ENCODE results near the gene AHNAK2. TPM values are rescaled to one million over a fixed set of nuclear protein-coding genes. Genes with fewer than 3 reads are reported as not detected.

Gene AHNAK2
- total RNA-seq, 1 experiment from 2014 or later: 30.8 TPM

DNA sequence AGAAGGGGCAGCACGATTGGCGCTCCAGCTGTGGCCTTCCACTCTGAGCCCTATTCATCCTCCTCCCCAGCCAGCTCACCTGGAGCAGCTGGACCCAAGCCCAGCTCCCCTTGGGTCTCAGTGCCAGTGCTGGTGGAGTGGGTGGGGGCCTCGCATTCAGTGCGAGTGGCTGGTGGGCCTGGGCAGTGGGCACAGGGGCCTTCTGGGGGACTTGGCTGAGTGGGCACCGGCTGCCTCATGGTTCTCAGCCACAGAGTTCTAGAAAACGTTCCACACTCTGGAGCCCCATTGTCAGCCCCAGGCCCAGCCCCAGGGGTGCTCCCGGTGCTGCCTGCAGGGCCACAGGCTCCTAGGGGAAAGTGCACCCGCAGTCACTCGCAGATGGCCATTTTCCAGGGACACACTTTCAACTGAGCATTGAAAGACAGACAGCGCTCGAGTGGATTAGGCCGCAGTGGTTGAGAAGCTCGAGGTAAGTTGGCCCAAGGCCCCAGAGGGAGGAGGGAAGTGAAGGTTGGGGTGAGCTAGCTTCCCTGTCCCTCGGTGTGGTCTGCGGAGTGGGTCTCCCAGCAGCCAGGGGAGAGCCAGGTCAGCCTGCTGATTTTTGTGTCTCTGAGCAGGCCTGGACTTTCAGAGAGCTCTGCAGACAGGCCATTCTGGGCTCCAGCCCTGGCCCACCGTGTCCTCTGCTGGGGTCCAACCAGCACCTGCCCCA is 11.2 kb upstream of the AHNAK2 start:
- intact Hi-C loops (cut with micrococcal nuclease; ENCODE audit: unreplicated experiment): no loop called here
- POLR2A ChIA-PET (ENCODE audit: unreplicated experiment): no interaction called here
- no peak overlapping the region for H3K4me2 ChIP-seq

DNA sequence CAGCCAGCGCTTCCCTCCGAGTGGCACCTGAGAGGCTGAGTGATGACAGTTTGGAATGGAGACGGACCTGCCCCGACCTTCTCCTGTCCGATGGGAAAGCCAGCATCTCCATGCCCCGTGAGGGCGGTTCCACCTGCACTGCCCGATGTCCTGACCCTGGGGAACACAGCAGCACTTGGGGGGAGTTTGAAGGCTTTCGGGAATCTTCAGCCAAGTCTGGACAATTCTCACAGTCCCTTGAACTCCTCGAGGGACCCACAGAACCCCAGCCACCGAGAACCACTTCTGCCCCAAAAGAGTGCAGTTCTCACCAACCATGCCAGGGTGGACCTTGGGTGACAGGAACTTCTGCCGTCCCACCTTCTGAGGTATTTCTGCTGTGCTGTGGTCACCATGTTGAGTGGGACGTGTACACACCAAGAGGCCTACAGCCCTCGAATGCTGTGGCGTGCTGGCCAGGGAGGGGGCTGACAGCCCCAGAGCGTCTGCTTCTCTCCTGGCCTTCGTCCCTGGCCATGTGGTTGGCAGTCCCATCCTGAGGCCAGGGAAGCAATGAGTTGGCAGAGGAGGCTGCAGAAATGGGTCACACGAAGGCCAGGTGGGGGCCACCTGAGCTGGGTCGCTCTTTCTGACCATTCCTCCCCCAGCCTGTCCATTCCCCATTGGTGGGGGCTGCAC is 8.5 kb upstream of the AHNAK2 start:
- Histone ChIP-seq H3K4me2 (peak overlapping the region; percentile 87), H3K27ac (no peak overlapping the region), H3F3A (ENCODE audit: insufficient read depth, low read depth) (peaks cover 6% of the 10 kb centered on the region; the same call in 1 of the 2 replicates), H3K36me3 (ENCODE audit: low read depth) (peaks cover 3% of the 10 kb centered on the region; the same call in 1 of the 2 replicates), H3K9me3 (ENCODE audit: insufficient read depth, low read depth) (no peaks in the 10 kb centered on the region), H3K9me2 (ENCODE audit: insufficient read depth) (no peaks in the 10 kb centered on the region), H3K4me3 (peak overlapping the region; percentile 96), H4K20me1 (ENCODE audit: insufficient read depth) (0 out of 2 replicates have a peak, but pooled peaks cover 7% of the 10 kb centered on the region), H3K27me3 (ENCODE audit: insufficient read depth, low read depth) (no peaks in the 10 kb centered on the region), H2AFZ (no peak overlapping the region), H3K4me1 (replicated peaks; ENCODE audit: insufficient read depth) (peaks cover 11% of the 10 kb centered on the region), H3K79me2 (ENCODE audit: low read depth) (peaks cover 14% of the 10 kb centered on the region)
- CTCF ChIA-PET: no interaction called here
- POLR2A ChIA-PET (ENCODE audit: unreplicated experiment): no interaction called here
- intact Hi-C loops (cut with micrococcal nuclease; ENCODE audit: unreplicated experiment): no loop called here
- BruUV-seq (replicated peaks): TSS peak; percentile 48
- no peak for TF ChIP-seq CTCF (conservative IDR thresholded peaks at IDR 0.05)
- DNase-seq: no peak

More for the DNA sequence above, 11.2 kb upstream of the AHNAK2 start:
- H3F3A ChIP-seq (ENCODE audit: insufficient read depth, low read depth): peaks cover 7% of the 10 kb centered on the region; the same call in 1 of the 2 replicates
- H4K20me1 ChIP-seq (ENCODE audit: insufficient read depth): 0 out of 2 replicates have a peak, but pooled peaks cover 7% of the 10 kb centered on the region
- no peaks in the 10 kb centered on the region for H3K27me3 ChIP-seq (ENCODE audit: insufficient read depth, low read depth)
- CTCF ChIA-PET: no interaction called here
- H3K9me3 ChIP-seq (ENCODE audit: insufficient read depth, low read depth): no peaks in the 10 kb centered on the region
- no peak overlapping the region for H3K4me3 ChIP-seq
- H3K79me2 ChIP-seq (ENCODE audit: low read depth): peaks cover 14% of the 10 kb centered on the region
- H3K4me1 ChIP-seq (replicated peaks; ENCODE audit: insufficient read depth): peaks cover 11% of the 10 kb centered on the region
- H3K36me3 ChIP-seq (ENCODE audit: low read depth): peaks cover 4% of the 10 kb centered on the region; the same call in 1 of the 2 replicates
- TF ChIP-seq EZH2 (IDR thresholded peaks at IDR 0.05; ENCODE audit: low read depth) (no peak), CTCF (conservative IDR thresholded peaks at IDR 0.05) (no peak)
- no peak overlapping the region for H3K27ac ChIP-seq
- BruUV-seq (replicated peaks): no TSS peak
- no peaks in the 10 kb centered on the region for H3K9me2 ChIP-seq (ENCODE audit: insufficient read depth)
- H2AFZ ChIP-seq: no peak overlapping the region
- no peak for DNase-seq

DNA sequence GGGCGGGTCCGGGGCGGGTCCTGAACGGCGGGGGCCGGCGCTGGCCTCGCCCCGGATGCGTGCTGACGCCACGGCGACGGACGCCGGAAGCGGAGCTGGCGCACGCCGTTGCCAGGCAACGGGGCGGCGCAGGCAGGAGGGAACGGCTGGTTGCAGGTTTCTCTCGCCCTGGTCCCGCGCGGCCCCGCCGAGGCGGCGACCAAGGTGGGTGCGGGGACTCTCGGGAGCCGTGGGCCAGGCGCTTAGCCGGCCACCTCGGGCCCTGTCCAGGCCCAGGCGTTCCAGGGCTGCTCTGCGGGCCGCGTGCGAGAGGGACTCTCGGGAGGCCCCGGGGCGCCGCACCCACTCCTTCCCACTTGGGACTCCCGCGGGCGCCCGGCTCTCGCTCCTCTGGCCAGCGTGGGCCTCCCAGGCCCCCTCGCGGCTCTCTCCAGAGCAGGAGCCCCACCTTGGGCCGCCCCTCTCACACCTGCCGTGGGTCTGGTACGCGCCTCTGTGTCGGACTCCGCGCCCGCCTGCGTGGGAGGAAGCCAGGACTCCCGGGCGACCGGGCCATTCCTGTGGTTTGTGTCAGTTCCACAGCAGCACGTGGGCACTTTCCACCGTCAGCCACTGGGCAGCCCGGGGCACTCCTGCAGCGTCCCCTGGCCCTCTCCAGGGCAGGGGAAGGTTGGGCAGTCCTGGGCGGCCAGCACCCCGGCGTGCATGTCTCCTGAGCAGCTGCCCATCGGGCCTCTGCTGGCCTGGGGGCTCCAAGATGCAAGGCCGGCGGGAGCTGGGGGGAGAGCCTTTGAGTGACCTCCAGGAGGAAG is 7.7 kb upstream of the AHNAK2 start, which contains the start of gene CLBA1:
TSS of gene CLBA1 (plus strand) at position 114 of the 812 bp plus-strand sequence. CDS start at position 758, 644 bp downstream.
- no peaks in the 10 kb centered on the region for H3K27me3 ChIP-seq (ENCODE audit: insufficient read depth, low read depth)
- POLR2A ChIA-PET (ENCODE audit: unreplicated experiment): interaction anchor here (0.6 to 0.8 kb wide), 4 partner anchors 13 to 1028 kb away, joined by 3 to 8 read pairs (median 6); no protein-coding TSS in a partner anchor
- peak within 1 kb of the TSS; percentile 87 for H3K4me2 ChIP-seq
- peak within 1 kb of the TSS; percentile 75; the same call in 1 of the 2 replicates for H2AFZ ChIP-seq
- no TSS peak for BruUV-seq (replicated peaks)
- peaks cover 14% of the 10 kb centered on the region for H3K79me2 ChIP-seq (ENCODE audit: low read depth)
- CTCF ChIA-PET: no interaction called here
- DNase-seq: peak; percentile 69 to 84
- no peak for TF ChIP-seq CTCF (conservative IDR thresholded peaks at IDR 0.05)
- TF ChIP-seq EZH2 (IDR thresholded peaks at IDR 0.05; ENCODE audit: low read depth): no peak
- no peaks in the 10 kb centered on the region for H3K9me2 ChIP-seq (ENCODE audit: insufficient read depth)
- H3K4me1 ChIP-seq (replicated peaks; ENCODE audit: insufficient read depth): peaks cover 11% of the 10 kb centered on the region
- 0 out of 2 replicates have a peak, but pooled peaks cover 7% of the 10 kb centered on the region for H4K20me1 ChIP-seq (ENCODE audit: insufficient read depth)
- intact Hi-C loops (cut with micrococcal nuclease; ENCODE audit: unreplicated experiment): no loop called here
- no peaks in the 10 kb centered on the region for H3K36me3 ChIP-seq (ENCODE audit: low read depth)
- no peak within 1 kb of the TSS for H3K27ac ChIP-seq
- H3F3A ChIP-seq (ENCODE audit: insufficient read depth, low read depth): no peaks in the 10 kb centered on the region; the same call in 1 of the 2 replicates
- peak within 1 kb of the TSS; percentile 96 for H3K4me3 ChIP-seq
- H3K9me3 ChIP-seq (ENCODE audit: insufficient read depth, low read depth): no peaks in the 10 kb centered on the region
